Measurements from ENCODE around the gene MAPKAP1.
A peak's percentile ranks its signal among the peaks of the same experiment; 100 is the strongest.

Gene MAPKAP1

GRCh38 chr9:125663127-125663526 is 43.9 kb downstream of the MAPKAP1 start:
- DNase-seq, result no peak

GRCh38 chr9:125660557-125660956 is 46.5 kb downstream of the MAPKAP1 start:
- no peak for DNase-seq

DNA sequence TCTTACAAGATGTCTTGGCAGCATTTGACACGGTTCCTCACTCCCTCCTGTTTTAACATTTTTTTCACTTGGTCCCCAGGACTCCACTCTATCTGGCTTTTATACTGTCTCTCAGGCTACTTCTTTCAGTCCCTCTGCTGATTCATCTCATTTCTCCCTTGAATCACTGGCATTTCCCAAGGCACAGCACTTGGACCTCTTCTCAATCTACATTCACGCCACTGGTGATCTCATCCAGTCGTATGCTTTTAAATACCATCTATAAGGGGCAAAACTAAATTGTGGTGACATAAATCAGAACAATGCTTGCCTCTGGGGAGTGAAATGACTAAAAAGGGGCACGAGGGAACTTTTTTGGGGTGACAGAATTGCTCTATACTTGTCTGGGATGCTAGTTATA is 47.1 kb downstream of the MAPKAP1 start:
- DNase-seq, result no peak

DNA sequence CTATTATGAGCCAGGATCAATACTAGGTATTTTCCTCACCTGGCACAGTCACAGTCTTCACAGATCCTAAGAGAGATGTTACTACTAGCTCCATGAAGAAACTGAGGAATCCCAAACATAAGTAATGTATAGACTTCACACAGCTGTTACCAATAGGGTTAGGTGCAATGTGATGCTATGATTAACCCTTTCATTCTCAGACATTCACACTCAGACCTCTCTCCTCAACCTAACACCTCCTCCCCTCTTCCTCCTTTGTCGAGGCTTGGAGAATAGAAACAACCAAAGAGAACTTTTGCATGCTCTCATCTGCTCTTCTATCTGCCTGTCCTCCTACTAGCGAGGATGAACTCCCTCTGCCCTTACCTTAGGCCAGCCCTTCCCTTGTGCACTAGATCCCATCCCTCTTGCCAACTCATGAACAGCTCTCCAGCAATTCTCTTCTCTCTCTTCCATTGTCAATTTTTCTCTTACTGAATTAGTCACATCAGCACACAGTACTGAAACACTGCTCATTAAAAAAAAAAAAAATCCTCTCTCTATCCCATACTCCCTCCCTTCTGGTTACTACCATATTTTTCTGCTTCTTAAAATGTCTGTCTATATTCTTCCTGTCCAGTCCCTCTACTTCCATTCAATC is 47.7 kb downstream of the MAPKAP1 start:
- no peak for DNase-seq

GRCh38 chr9:125656560-125656959 is 50.4 kb downstream of the MAPKAP1 start:
- DNase-seq, result no peak

- DNase-seq, result no peak
Measured at GRCh38 chr9:125655691-125656410, 51.2 kb downstream of the MAPKAP1 start.

DNA sequence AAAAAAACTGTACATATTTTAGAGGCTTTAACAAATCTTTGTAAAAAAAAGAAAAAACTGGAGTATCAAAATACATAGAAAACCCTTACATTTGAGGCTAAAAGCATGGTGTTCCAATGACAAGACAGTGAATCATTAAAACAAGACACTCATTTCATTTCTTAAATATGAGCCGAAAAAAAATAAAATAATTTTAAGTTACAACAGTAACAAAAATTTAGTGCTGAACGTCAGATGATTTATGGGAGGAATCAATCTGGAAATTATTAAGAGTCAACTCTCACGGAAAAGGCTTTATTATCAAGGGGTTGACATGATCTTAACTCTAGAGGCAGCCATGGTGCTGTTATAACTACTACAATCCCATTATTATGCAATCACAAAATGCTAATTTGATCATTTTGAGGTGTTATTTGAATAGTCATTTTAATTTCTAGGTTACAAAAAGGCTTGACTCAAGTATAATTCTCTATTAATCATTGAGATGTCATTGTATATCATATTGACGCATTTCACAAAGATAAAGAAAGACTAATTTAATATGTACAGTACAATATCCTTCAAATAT is 51.9 kb downstream of the MAPKAP1 start:
- DNase-seq, result no peak

GRCh38 chr9:125654121-125654520 is 52.9 kb downstream of the MAPKAP1 start:
- no peak for DNase-seq

DNA sequence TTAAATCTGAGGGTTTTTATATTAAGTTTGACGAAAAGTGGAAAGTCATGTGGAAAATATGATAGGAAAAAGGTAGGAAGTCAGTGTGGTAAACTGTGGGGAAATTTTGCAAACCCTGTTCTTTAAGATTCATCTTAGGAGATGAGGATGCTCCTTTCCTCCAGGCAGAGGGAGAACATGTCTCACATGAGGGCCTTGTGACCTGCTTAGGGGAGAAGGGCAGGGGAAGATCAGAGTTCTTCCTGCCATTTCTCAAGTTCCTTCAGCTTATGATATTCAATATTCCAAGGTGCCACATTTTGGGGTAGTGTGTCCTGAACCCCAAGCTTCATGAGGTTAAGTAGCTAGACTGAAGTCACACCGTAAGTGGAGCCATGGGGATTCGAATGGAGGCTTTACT is 53.7 kb downstream of the MAPKAP1 start:
- no peak for DNase-seq

- DNase-seq, result no peak
Measured at GRCh38 chr9:125652759-125653158, 54.2 kb downstream of the MAPKAP1 start.

GRCh38 chr9:125652233-125652594 is 54.8 kb downstream of the MAPKAP1 start:
- no peak for DNase-seq

DNA sequence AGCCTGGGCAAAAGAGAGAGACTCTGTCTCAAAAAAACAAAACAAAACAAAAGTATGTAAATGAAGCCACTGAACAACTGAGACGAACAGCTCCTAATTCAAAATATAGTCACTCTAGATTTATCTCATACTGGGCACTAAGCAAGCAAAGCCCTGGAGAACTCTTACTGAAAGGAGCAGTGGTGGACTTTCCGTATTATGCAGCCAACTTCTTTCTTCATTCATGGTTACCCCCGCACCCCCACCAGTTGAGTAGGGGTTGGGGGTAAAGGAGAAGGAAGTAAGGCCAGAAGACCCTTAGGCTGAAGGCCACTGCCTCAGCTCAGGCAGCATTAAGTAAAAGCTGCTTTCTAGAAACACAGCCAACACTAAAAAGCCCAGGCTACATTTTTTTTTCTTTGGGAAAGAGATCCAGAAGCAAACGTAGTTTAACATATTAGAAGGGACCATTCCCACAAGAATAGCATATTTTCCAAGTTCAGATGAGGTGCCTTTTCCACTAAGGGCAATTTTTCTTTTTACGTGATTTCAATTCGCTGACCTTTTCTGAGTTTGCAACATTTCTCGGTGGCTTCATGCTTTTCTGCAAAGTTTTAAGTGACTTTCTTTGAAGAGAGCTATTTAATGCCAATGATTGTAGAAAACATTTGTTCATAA is 55.3 kb downstream of the MAPKAP1 start:
- DNase-seq, result no peak

- DNase-seq, result no peak
Measured at GRCh38 chr9:125650271-125650737, 56.7 kb downstream of the MAPKAP1 start.

- no peak for DNase-seq
Measured at GRCh38 chr9:125649826-125650225, 57.2 kb downstream of the MAPKAP1 start.

- peak; percentile 2 for DNase-seq
Measured at GRCh38 chr9:125649315-125649714, 57.7 kb downstream of the MAPKAP1 start.

DNA sequence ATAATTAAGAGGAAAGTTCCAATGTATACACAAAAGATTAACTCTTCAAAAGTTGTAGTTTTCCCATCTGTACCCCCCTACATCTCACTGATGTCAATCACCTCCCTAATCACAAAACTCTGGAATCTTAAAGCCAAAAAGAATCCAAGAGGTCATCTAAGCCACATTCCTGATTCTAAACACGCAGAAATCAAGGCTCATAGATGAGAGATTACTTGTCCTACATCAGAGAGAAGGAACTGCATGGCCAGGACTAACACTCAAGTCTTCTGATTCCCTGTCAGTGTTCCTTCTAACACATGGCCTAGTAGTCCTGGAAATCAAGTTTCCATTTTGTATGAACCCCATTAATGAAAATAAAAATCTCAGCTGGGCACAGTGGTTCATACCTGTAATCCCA is 58.7 kb downstream of the MAPKAP1 start:
- DNase-seq, result no peak

DNA sequence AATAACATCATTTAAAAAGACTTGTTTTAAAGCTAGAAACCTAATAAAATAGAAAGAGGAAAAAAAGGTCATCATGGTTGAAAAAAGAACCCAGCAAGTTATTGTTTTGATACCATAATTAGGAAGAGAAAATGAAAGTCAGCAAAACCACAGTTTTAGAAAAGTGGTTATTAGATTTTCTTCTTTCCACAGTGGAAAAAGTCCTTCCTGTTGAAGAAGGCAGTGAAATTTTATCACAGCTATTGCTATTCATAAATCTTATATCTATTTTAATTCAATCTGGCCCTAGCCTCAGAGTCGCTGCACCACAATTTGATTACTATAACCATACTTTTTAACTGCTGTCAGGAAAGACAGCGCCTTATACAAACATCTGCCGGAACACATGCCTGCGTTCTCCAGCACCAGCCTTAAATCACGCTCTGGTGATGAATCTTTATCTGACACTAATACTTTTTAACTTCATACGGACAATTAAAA is 60.3 kb downstream of the MAPKAP1 start:
- DNase-seq, result no peak

GRCh38 chr9:125646217-125646616 is 60.8 kb downstream of the MAPKAP1 start:
- DNase-seq, result no peak

GRCh38 chr9:125644819-125645507 is 62.0 kb downstream of the MAPKAP1 start:
- DNase-seq, result no peak

GRCh38 chr9:125642311-125642710 is 64.7 kb downstream of the MAPKAP1 start:
- DNase-seq, result no peak

DNA sequence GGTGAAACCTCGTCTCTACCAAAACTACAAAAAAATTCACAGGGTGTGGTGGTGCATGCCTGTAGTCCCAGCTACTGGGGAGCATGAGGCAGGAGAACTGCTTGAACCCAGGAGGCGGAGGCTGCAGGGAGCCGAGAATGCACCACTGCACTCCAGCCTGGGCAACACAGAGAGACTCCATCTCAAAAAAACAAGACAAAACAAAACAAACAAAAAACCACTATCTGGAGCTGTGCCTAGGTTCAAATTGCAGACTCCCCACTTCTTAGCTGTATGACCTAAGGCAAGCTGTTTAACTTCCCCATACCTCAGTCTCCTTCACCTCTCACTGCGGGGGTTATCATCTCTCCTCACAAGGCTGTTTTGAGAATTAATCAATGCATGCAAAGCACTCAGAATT is 68.0 kb downstream of the MAPKAP1 start:
- no peak for DNase-seq

DNA sequence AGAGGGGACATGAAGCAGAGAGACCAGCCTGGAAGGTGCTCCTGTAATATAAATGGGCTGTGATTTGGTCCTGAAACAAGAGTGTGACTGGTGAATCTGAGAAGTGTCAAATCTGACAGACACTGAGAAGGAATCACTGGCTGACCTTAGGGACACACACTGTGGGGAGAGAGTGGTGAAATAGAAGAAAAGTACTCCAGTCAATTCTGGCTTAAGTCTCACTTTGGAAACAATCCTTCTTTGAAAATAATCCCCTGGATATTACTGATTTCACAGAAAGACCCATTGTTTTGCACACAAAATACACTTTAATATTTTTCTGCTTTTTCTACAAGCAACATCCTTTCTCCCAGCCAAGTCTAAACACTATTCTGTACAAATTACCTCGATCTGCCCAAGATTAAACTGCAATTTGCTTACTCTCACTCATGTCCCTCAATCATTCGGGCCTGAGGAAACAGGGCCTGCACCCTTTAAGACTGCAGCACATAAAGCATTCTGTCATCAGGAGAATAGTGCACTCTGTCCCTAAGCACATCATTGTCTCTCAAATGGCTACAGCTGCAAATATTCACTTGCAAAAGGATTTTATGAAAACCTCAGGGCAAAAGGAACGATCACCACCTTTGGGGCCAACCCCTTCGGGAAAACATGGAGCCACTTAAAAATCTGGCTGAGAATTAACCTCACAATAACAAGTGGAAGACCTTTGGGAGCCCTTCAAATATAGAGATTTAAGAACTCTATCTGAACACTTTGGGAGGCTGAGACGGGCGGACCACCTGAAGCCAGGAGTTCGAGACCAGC is 68.6 kb downstream of the MAPKAP1 start:
- no peak for DNase-seq

Measured in NCI-H146 (cell line).